ENCODE data around the gene BRD7. TPM values are rescaled to one million over a fixed set of nuclear protein-coding genes. Genes with fewer than 3 reads are reported as not detected.

The BRD7 gene
- total RNA-seq, 1 experiment from 2014 or later: 74.5 TPM

DNA sequence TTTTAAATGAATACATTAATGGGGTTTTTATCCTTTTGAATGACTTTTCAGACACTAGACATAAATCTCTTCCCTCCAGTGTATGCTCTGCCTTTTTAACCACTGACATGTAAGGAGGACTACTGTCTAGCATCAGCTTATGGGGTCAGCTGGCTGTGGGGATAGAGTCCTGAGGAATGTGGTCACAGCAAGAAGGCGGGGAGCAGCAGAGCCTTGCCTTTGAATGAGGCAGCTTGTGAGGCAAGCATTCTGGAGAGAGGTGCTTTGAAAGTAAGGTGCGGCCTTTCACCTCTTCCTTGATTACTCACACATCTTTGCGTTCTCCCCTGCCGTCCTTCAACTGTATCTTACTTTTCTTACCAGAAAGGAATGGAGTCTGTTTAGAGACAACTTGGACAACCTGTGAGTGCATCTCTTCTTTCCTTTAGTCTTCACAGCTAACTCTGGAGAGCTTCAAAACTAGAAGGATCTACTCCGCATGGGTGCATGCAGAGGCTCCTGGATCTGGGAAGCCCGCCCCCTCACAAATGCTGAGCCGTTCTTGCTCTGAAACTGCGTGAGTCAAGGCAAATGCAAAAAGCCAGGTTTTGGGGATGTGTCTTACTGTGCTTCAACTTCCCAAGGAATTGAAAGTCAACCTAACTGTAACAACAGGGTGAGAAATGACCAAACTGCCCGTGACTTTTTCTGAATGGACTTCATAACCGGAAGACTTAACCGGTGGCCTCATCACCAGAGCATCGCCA is 52.5 kb downstream of the BRD7 start:
- DNase-seq (ENCODE audit: low read depth in 1 of 2, low spot score in 2 of 2): no peak
- no peak overlapping the region for H3K27ac ChIP-seq
- H3K4me3 ChIP-seq: no peak overlapping the region
- peaks cover 27% of the 10 kb centered on the region for H3K4me1 ChIP-seq (replicated peaks)
- H3K36me3 ChIP-seq: peaks cover 94% of the 10 kb centered on the region
- no peaks in the 10 kb centered on the region for H3K27me3 ChIP-seq (replicated peaks)
- H3K9me3 ChIP-seq (replicated peaks): no peaks in the 10 kb centered on the region

DNA sequence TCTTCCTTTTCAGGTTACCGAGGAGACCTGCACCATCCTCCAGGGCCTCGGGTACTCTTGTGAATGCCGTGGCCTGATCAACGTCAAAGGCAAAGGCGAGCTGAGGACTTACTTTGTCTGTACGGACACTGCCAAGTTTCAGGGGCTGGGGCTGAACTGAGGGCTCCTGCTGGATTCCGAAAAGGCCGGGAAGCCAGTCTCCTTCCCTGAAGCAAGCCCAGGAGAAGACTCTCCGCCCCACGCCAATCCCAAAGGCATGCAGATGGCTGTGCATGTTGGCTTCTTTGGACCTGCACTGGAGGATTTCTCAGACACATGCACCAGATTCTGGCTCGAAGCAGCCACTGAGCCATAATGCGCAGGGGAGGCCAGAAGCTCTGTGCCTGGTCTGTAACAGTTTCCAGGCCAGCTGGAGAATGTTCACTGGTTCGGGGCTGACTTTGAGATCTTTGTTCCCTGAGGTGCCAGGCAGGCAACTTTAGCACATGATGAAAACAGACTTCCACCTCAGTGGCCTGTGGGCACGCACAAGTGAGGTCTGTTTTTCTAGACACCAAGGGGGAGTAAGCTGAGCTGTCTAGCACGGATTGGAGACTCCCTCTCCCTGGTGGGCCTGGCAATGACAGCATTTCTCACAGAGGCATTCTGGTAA is 53.3 kb downstream of the BRD7 start:
- Histone ChIP-seq H3K27me3 (replicated peaks) (no peaks in the 10 kb centered on the region), H3K36me3 (peaks cover 95% of the 10 kb centered on the region), H3K27ac (no peak overlapping the region), H3K4me1 (replicated peaks) (peaks cover 27% of the 10 kb centered on the region), H3K4me3 (no peak overlapping the region), H3K9me3 (replicated peaks) (no peaks in the 10 kb centered on the region)
- no peak for DNase-seq (ENCODE audit: low read depth in 1 of 2, low spot score in 2 of 2)

DNA sequence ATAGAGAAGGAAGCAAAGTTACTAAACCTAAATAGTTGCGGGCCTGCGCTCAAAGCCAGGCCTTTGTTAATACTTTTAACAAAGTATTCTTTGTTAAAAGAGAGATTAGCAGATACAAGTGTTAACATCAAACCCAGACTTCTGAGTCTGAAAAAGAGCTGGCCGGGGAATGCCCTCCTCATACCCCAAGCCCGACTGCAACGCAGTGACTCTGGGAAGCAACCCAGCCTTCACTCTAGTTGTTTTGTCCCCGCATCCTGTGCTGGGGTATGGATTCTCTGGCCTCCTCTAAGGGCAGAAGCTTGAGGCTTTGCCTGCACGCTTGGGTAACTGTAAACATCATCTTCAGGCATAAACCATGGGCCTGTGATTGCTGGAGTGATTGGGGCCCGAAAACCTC is 54.1 kb downstream of the BRD7 start:
- Histone ChIP-seq H3K27ac (no peak overlapping the region), H3K4me3 (no peak overlapping the region), H3K4me1 (replicated peaks) (peaks cover 27% of the 10 kb centered on the region), H3K27me3 (replicated peaks) (no peaks in the 10 kb centered on the region), H3K9me3 (replicated peaks) (no peaks in the 10 kb centered on the region), H3K36me3 (peaks cover 92% of the 10 kb centered on the region)
- no peak for DNase-seq (ENCODE audit: low read depth in 1 of 2, low spot score in 2 of 2)

DNA sequence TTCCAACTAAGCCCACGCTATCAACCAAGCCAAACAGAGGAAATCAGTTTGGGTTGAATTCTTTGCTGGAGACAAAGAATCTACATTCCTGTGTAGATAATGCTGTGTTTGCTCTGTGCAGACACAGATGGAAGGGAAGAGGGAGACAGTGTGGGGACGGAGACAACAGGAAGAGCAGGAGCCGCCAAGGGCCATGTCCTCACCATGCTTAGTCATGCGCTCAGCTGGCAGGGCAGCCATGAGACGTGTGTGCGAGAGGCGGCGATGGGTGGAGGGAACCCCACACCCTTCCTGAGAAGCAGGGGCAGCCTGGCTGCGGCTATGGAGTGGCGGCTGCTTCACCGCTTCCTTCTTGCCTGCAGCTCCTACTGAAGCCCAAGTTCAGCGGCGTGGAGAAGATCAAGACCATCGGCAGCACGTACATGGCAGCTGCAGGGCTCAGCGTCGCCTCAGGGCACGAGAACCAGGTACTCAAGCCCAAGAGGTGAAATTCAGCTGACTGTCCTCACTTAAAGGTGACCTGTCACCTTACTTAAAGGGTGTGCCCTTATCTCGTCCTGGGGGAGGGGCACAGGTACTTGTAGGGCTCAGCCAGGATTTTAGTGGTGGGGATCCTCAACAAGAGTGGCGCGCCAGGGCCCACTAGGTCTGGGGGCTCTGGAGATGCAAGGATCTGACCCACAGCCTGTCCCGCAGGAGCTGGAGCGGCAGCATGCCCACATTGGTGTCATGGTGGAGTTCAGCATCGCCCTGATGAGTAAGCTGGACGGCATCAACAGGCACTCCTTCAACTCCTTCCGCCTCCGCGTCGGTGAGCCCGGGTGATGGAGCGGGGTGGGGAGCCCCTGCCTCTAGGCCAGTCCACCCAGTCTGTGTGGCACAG is 55.0 kb downstream of the BRD7 start:
- Histone ChIP-seq H3K27me3 (replicated peaks) (no peaks in the 10 kb centered on the region), H3K9me3 (replicated peaks) (no peaks in the 10 kb centered on the region), H3K36me3 (peaks cover 92% of the 10 kb centered on the region), H3K4me3 (no peak overlapping the region), H3K27ac (peak overlapping the region; percentile 79), H3K4me1 (replicated peaks) (peaks cover 27% of the 10 kb centered on the region)
- DNase-seq (ENCODE audit: low read depth in 1 of 2, low spot score in 2 of 2): peak; percentile 85 to 93

GRCh38 chr16:50311891-50312501 is 56.8 kb downstream of the BRD7 start:
- Histone ChIP-seq H3K4me3 (no peak overlapping the region), H3K4me1 (replicated peaks) (peaks cover 40% of the 10 kb centered on the region), H3K9me3 (replicated peaks) (no peaks in the 10 kb centered on the region), H3K27me3 (replicated peaks) (no peaks in the 10 kb centered on the region), H3K27ac (no peak overlapping the region), H3K36me3 (peaks cover 92% of the 10 kb centered on the region)
- DNase-seq (ENCODE audit: low read depth in 1 of 2, low spot score in 2 of 2): peak in 1 of 2 experiments; percentile 32

- Histone ChIP-seq H3K4me3 (no peak overlapping the region), H3K36me3 (peaks cover 90% of the 10 kb centered on the region), H3K4me1 (replicated peaks) (peaks cover 49% of the 10 kb centered on the region), H3K27me3 (replicated peaks) (no peaks in the 10 kb centered on the region), H3K27ac (no peak overlapping the region), H3K9me3 (replicated peaks) (no peaks in the 10 kb centered on the region)
- DNase-seq (ENCODE audit: low read depth in 1 of 2, low spot score in 2 of 2): peak in 1 of 2 experiments; percentile 41
Measured at GRCh38 chr16:50311134-50311528, 57.7 kb downstream of the BRD7 start.

- Histone ChIP-seq H3K4me3 (no peak overlapping the region), H3K27me3 (replicated peaks) (no peaks in the 10 kb centered on the region), H3K4me1 (replicated peaks) (peaks cover 55% of the 10 kb centered on the region), H3K9me3 (replicated peaks) (no peaks in the 10 kb centered on the region), H3K27ac (no peak overlapping the region), H3K36me3 (peaks cover 90% of the 10 kb centered on the region)
- no peak for DNase-seq (ENCODE audit: low read depth in 1 of 2, low spot score in 2 of 2)
Measured at GRCh38 chr16:50310308-50311133, 58.3 kb downstream of the BRD7 start.

DNA sequence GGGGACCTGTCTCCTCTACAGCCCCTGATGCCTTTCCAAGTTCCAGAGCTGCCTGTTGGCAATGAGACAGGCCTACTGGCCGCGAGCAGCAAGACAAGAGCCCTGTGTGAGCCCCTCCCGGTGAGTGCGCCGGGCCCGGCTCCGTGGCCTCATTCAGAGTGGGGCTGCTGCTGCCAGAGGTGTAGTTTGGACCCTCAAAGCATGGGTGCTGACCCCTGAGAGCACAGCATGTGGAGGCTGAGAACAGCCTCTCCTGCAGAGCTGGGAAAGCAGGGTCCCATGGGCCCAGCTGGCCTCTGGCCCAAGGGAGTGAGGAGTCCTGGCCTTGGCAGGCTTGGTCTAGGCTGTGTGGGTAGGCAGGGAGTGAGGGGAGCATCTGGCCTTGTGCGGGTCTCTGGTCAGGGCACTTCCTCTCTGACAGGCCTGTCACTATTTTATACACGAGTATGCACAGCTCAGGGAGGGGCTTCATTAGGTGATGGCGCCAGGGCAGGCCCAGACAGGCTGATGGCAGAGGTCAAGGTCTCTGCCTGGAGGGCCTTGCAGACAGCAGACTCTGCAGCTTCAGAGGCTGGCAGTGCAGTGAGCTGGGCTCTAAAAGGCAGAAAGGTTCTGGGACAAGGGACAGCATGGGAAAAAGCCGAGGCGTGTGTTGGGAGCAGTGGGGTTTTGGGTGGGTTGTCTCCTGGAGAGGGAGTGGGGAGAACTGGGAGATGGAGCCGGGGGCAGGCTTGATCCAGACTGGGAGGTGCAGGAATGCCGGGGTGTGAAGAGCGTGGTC is 59.1 kb downstream of the BRD7 start:
- H3K27ac ChIP-seq: no peak overlapping the region
- H3K4me1 ChIP-seq (replicated peaks): peaks cover 63% of the 10 kb centered on the region

DNA sequence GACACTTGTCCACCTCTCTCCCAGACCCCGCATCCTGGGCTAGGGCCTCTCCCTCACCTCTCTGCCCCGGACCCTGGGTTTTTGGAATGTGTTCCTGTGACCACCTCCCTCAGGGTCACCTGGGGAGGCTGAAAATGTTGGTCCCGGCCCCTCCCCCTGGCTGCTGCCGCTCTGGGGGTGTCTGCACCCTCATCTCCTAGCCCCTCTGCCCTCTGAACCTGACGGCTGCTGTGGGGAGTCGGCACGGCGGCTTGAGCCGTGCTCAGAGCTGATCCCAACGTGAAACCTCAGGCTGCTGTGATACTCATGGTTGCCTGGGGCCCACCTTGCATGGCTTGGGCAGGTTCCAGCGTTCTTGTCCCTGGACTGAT is 59.6 kb downstream of the BRD7 start:
- DNase-seq (ENCODE audit: low read depth in 1 of 2, low spot score in 2 of 2): peak in 1 of 2 experiments; percentile 39
- no peak overlapping the region for H3K27ac ChIP-seq
- H3K4me1 ChIP-seq (replicated peaks): peaks cover 65% of the 10 kb centered on the region
- no peaks in the 10 kb centered on the region for H3K9me3 ChIP-seq (replicated peaks)
- no peak overlapping the region for H3K4me3 ChIP-seq
- H3K36me3 ChIP-seq: peaks cover 89% of the 10 kb centered on the region
- H3K27me3 ChIP-seq (replicated peaks): no peaks in the 10 kb centered on the region

More for the DNA sequence above, 59.1 kb downstream of the BRD7 start:
- H3K27me3 ChIP-seq (replicated peaks): no peaks in the 10 kb centered on the region
- H3K4me3 ChIP-seq: no peak overlapping the region
- H3K9me3 ChIP-seq (replicated peaks): no peaks in the 10 kb centered on the region
- H3K36me3 ChIP-seq: peaks cover 90% of the 10 kb centered on the region
- peak in 1 of 2 experiments; percentile 38 for DNase-seq (ENCODE audit: low read depth in 1 of 2, low spot score in 2 of 2)

GRCh38 chr16:50308237-50308965 is 60.4 kb downstream of the BRD7 start:
- Histone ChIP-seq H3K27me3 (replicated peaks) (no peaks in the 10 kb centered on the region), H3K9me3 (replicated peaks) (no peaks in the 10 kb centered on the region), H3K36me3 (peaks cover 84% of the 10 kb centered on the region), H3K4me3 (no peak overlapping the region), H3K27ac (peak overlapping the region; percentile 49), H3K4me1 (replicated peaks) (peaks cover 65% of the 10 kb centered on the region)
- DNase-seq (ENCODE audit: low read depth in 1 of 2, low spot score in 2 of 2): peak in 1 of 2 experiments; percentile 39

- peaks cover 75% of the 10 kb centered on the region for H3K36me3 ChIP-seq
- no peaks in the 10 kb centered on the region for H3K27me3 ChIP-seq (replicated peaks)
- peak in 1 of 2 experiments; percentile 37 for DNase-seq (ENCODE audit: low read depth in 1 of 2, low spot score in 2 of 2)
- H3K4me3 ChIP-seq: no peak overlapping the region
- H3K9me3 ChIP-seq (replicated peaks): no peaks in the 10 kb centered on the region
- no peak overlapping the region for H3K27ac ChIP-seq
- peaks cover 70% of the 10 kb centered on the region for H3K4me1 ChIP-seq (replicated peaks)
Measured at GRCh38 chr16:50306287-50306686, 62.5 kb downstream of the BRD7 start.
